ENCODE measurements around the gene TMEM63A. TPM values are rescaled to one million over a fixed set of nuclear protein-coding genes. Genes with fewer than 3 reads are reported as not detected.

Gene TMEM63A
- total RNA-seq, 1 experiment from 2014 or later, result 91.7 TPM

DNA sequence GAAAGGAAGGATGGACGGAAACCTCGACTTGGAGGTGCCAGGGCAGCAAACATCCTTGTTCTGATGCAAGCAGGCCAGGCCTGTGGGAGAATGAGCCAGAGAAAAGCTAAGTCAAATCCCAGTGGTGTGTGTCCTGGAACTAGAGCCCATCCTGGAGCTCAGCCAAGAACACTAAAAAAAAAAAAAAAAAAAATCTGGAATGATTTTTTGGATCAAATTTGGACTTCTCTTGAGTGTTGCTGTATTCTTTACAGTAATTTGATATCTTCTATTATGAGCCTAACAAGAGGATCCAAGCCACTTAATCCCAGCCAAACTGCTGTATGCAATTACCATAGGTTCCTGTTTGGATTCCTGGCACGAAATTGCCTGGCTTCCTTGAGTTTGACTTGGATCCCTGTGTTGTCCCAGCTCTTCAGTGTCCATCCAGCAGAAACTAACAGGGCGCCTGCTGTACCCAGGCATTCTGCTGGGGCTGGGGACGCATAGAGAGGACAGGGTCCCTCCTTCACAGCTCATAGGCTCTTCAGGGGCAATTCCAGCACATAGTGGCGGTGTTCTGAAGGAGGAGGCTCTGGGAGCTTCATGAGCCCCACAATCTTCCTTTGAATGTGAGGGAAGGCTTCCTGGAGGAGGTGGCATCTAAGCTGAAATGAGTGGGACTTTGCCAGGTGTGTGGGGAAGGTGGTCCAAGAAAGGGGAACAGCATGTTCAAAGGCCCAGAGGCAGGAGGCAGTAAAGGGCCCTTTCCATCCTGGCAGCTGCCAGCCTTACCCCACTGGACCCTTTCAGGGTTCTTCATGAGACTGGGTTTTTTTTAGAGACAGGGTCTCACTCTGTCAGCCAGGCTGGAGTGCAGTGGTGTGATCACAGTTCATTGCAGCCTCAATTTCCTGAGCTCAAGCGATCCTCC, 47.5 kb downstream of the TMEM63A start:
- Mint-ChIP-seq H3K9me3 (no peaks in the 10 kb centered on the region), H3K27me3 (ENCODE audit: low read depth) (no peaks in the 10 kb centered on the region), H3K27ac (no peak overlapping the region), H3K4me3 (no peak overlapping the region), H3K36me3 (peaks cover 50% of the 10 kb centered on the region), H3K4me1 (no peaks in the 10 kb centered on the region)
- CTCF ChIA-PET, result interaction anchor here (0.5 to 1.4 kb wide), 6 partner anchors 11 to 1378 kb away, joined by 3 to 6 read pairs (median 3); no protein-coding TSS in a partner anchor
- POLR2A ChIA-PET, result interaction anchor here (0.7 kb wide), 1 partner anchor 105 kb away, joined by 4 read pairs; no protein-coding TSS in a partner anchor
- TF ChIP-seq MXD4 (CRISPR knock-in tag; IDR thresholded peaks at IDR 0.05; ENCODE audit: borderline replicate concordance), result no peak
- TF ChIP-seq, protein P1, sequence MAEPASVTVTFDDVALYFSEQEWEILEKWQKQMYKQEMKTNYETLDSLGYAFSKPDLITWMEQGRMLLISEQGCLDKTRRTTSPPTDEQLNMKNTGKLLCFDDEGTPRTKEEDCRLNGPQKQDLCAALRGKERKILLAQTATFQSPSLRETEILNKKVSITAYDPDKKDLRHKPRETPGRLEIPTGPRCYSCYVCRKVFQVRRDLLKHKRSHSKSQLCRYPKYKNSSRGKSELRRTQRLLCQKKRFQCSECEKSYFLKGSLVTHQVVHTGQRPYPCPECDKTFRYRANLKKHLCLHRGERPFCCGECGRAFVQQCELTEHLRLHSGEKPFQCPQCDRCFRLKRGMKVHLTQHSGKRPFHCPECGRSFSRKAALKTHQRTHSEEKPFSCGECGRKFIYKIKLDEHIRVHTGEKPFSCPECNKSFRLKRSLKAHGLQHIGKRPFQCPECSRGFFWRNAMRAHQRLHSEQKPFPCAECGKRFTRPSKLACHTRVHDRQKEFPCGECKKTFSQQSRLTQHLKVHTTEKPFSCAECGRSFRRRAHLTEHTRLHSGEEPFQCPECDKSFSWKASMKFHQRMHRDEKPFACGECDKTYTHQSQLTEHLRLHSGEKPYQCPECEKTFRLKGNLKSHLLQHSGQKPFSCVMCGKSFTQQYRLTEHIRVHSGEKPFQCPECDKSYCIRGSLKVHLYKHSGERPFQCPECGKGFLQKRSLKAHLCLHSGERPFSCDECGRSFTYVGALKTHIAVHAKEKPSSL (CRISPR knock-in tag; conservative IDR thresholded peaks at IDR 0.05), result no peak
- TF ChIP-seq CREB1 (CRISPR knock-in tag; IDR thresholded peaks at IDR 0.05), result no peak
- DNase-seq (ENCODE audit: low spot score), result no peak
- no peak for ATAC-seq

- Mint-ChIP-seq H3K4me1 (peaks cover 16% of the 10 kb centered on the region), H3K4me3 (no peak overlapping the region), H3K27ac (no peak overlapping the region), H3K9me3 (no peaks in the 10 kb centered on the region), H3K36me3 (peaks cover 40% of the 10 kb centered on the region), H3K27me3 (ENCODE audit: low read depth) (no peaks in the 10 kb centered on the region)
- CTCF ChIA-PET, result no interaction called here
- no peak for TF ChIP-seq CTCF (IDR thresholded peaks at IDR 0.05)
- no peak for TF ChIP-seq ZNF263 (CRISPR knock-in tag; IDR thresholded peaks at IDR 0.05; ENCODE audit: low read depth)
- TF ChIP-seq USF2 (CRISPR knock-in tag; IDR thresholded peaks at IDR 0.05), result no peak
- no peak for TF ChIP-seq ETV6 (CRISPR knock-in tag; IDR thresholded peaks at IDR 0.05)
- no peak for TF ChIP-seq ZMAT4 (CRISPR knock-in tag; IDR thresholded peaks at IDR 0.05)
- TF ChIP-seq OVOL2 (CRISPR knock-in tag; IDR thresholded peaks at IDR 0.05; ENCODE audit: borderline replicate concordance), result no peak
- TF ChIP-seq FOXP1 (CRISPR knock-in tag; IDR thresholded peaks at IDR 0.05; ENCODE audit: borderline replicate concordance), result no peak
- TF ChIP-seq, protein P2, sequence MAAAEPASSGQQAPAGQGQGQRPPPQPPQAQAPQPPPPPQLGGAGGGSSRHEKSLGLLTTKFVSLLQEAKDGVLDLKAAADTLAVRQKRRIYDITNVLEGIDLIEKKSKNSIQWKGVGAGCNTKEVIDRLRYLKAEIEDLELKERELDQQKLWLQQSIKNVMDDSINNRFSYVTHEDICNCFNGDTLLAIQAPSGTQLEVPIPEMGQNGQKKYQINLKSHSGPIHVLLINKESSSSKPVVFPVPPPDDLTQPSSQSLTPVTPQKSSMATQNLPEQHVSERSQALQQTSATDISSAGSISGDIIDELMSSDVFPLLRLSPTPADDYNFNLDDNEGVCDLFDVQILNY (CRISPR knock-in tag; IDR thresholded peaks at IDR 0.05), result no peak
- no peak for TF ChIP-seq MXD4 (CRISPR knock-in tag; IDR thresholded peaks at IDR 0.05; ENCODE audit: borderline replicate concordance)
- TF ChIP-seq FOXK1 (CRISPR knock-in tag; IDR thresholded peaks at IDR 0.05), result no peak
- TF ChIP-seq TCF7 (CRISPR knock-in tag; IDR thresholded peaks at IDR 0.05; ENCODE audit: low read depth), result no peak
- TF ChIP-seq PRRX2 (CRISPR knock-in tag; IDR thresholded peaks at IDR 0.05), result no peak
- TF ChIP-seq, protein P3, sequence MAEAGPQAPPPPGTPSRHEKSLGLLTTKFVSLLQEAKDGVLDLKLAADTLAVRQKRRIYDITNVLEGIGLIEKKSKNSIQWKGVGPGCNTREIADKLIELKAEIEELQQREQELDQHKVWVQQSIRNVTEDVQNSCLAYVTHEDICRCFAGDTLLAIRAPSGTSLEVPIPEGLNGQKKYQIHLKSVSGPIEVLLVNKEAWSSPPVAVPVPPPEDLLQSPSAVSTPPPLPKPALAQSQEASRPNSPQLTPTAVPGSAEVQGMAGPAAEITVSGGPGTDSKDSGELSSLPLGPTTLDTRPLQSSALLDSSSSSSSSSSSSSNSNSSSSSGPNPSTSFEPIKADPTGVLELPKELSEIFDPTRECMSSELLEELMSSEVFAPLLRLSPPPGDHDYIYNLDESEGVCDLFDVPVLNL (CRISPR knock-in tag; IDR thresholded peaks at IDR 0.05; ENCODE audit: borderline replicate concordance, low read depth), result no peak
- TF ChIP-seq JUN (CRISPR knock-in tag; IDR thresholded peaks at IDR 0.05), result no peak
- TF ChIP-seq TEAD4 (CRISPR knock-in tag; IDR thresholded peaks at IDR 0.05), result no peak
- DNase-seq (ENCODE audit: low spot score), result no peak
- POLR2A ChIA-PET, result interaction anchor here (0.7 kb wide), 1 partner anchor 19 kb away, joined by 5 read pairs; no protein-coding TSS in a partner anchor
- ATAC-seq, result no peak
These were observed 51.3 kb downstream of the TMEM63A start for GRCh38 chr1:225830841-225831240.
